Measurements from ENCODE around the gene FRMD4A.
"Not testable (repeated sequence)": the region's sequence is repeated elsewhere in the genome, so short reads cannot be mapped to it uniquely, and the experiment has no call there.

GRCh38 chr10:13954195-13954594 lies 376.5 kb downstream of the FRMD4A start:
- not testable (repeated sequence) for TF ChIP-seq CTCF (conservative IDR thresholded peaks at IDR 0.05; ENCODE audit: low read depth, low read length); RFX5 (IDR thresholded peaks at IDR 0.05; ENCODE audit: low read depth, low read length); RAD21 (IDR thresholded peaks at IDR 0.05; ENCODE audit: low read length); POLR2A (IDR thresholded peaks at IDR 0.05; ENCODE audit: low read depth, low read length); USF2 (IDR thresholded peaks at IDR 0.05; ENCODE audit: low read depth, low read length); CEBPB (IDR thresholded peaks at IDR 0.05; ENCODE audit: low read depth, low read length); MXI1 (IDR thresholded peaks at IDR 0.05; ENCODE audit: borderline replicate concordance, low read depth, low read length)

Measured in IMR-90 (cell line).